Endodermal cell (in vitro differentiated cells): ENCODE results near the gene HBP1. TPM values are rescaled to one million over a fixed set of nuclear protein-coding genes. Genes with fewer than 3 reads are reported as not detected.

ENCODE experiments used
- DNase-seq: peaks from one replicate; pipeline ENCODE4 v3.0.0-alpha.2; 2017
- H3K27ac ChIP-seq: 2 replicates; pipeline ENCODE4 v1.5.1; 2013; ENCODE audit warnings: mild to moderate bottlenecking, low read depth, low read length, moderate library complexity
- H3K27me3 ChIP-seq: 2 replicates; pipeline ENCODE4 v1.6.1; 2013; ENCODE audit warnings: mild to moderate bottlenecking, low read length, moderate library complexity; ENCODE audit not compliant: insufficient read depth, control insufficient read depth, poor library complexity, severe bottlenecking
- H3K36me3 ChIP-seq: 2 replicates; pipeline ENCODE4 v1.7.0; 2013; ENCODE audit warnings: mild to moderate bottlenecking, low read length, moderate library complexity; ENCODE audit not compliant: control insufficient read depth, insufficient read depth
- H3K4me1 ChIP-seq: one replicate; pipeline ENCODE4 v1.7.0; 2013; ENCODE audit warnings: low read length; ENCODE audit not compliant: control insufficient read depth, insufficient read depth
- H3K4me3 ChIP-seq: 2 replicates; pipeline ENCODE4 v1.5.1; 2013; ENCODE audit warnings: mild to moderate bottlenecking, low read length, moderate library complexity
- H3K9ac ChIP-seq: 2 replicates; pipeline ENCODE4 v1.6.1; 2013; ENCODE audit warnings: mild to moderate bottlenecking, low read length, moderate library complexity; ENCODE audit not compliant: poor library complexity, severe bottlenecking; ENCODE audit errors: extremely low read depth
- H3K9me3 ChIP-seq: 2 replicates; pipeline ENCODE4 v1.6.1; 2013; ENCODE audit warnings: mild to moderate bottlenecking, low read length, moderate library complexity; ENCODE audit not compliant: control insufficient read depth
- H3K27ac Mint-ChIP-seq: 2 replicates; pipeline ENCODE4 v1.8.0; 2020; ENCODE audit warnings: mixed read lengths
- H3K27me3 Mint-ChIP-seq: 2 replicates; pipeline ENCODE4 v1.8.0; 2021; ENCODE audit warnings: mild to moderate bottlenecking, mixed read lengths; ENCODE audit not compliant: insufficient read depth
- H3K36me3 Mint-ChIP-seq: 2 replicates; pipeline ENCODE4 v1.8.0; 2020; ENCODE audit warnings: low read depth, mixed read lengths
- H3K4me1 Mint-ChIP-seq: 2 replicates; pipeline ENCODE4 v1.8.0; 2020; ENCODE audit warnings: mixed read lengths
- H3K4me3 Mint-ChIP-seq: 2 replicates; pipeline ENCODE4 v1.8.0; 2020; ENCODE audit warnings: mild to moderate bottlenecking, moderate library complexity, mixed read lengths
- H3K9me3 Mint-ChIP-seq: 2 replicates; pipeline ENCODE4 v1.8.0; 2020; ENCODE audit warnings: mild to moderate bottlenecking, mixed read lengths
- WGBS, 2 experiments: methylation state at CpG; one replicate each; pipeline versions ENCODE4 v1.1.5 to v1.1.7; 2013; ENCODE audit warnings: missing lambda C conversion rate in 2 of 2, mixed read lengths in 1 of 2; ENCODE audit not compliant: insufficient coverage in 1 of 2, insufficient read length in 1 of 2; 5-methylcytosine and 5-hydroxymethylcytosine counted together
- total RNA-seq, 2 donors: library from RNA; stranded (reverse); fragmentation: NEBNext Ultra II Directional in 1 of 2; extraction: Animal tissue kit (Norgen Biotek cat#: 25700) in 1 of 2; gene quantifications; 2 replicates in 1 of 2; 3 replicates in 1 of 2; pipeline ENCODE4 v1.2.1, GENCODE V29; 2021
- TF ChIP-seq, protein P1 (sequence below): fragments of 200-600 bp; sonication (generic); conservative IDR thresholded peaks from 2 replicates; pipeline ENCODE4 v1.5.0; 2021; ENCODE audit warnings: antibody characterized with exemption, mild to moderate bottlenecking

The HBP1 gene
- total RNA-seq, 2 donors from 2014 or later: 39.3 to 51.0 TPM

DNA sequence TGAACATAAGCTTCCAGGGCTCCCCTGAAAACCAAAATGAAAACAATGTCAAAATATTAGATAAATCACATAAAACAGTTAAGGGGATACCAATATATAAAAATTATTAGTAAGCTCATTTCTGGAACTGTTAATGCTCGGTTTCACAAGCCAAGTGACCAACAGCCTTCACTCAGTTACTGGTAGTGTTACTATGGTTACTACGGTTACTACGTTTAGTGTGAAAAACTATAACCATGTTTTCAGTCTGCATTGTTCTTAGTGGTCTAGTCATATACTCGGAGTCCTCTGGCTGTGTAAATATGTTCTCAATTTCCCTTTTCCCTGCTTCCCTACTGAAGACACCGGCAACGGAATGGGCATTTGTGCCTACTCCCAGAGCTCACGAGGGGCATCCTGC lies 34.8 kb downstream of the HBP1 start:
- Histone ChIP-seq H3K27ac (no peak overlapping the region), H3K4me1 (peaks cover 3% of the 10 kb centered on the region), H3K4me3 (no peak overlapping the region), H3K36me3 (peaks cover 72% of the 10 kb centered on the region), H3K9ac (no peak overlapping the region), H3K9me3 (no peaks in the 10 kb centered on the region), H3K27me3 (no peaks in the 10 kb centered on the region)
- no peak for DNase-seq
- Mint-ChIP-seq H3K4me1 (peaks cover 6% of the 10 kb centered on the region), H3K9me3 (no peaks in the 10 kb centered on the region), H3K27ac (no peak overlapping the region), H3K27me3 (no peaks in the 10 kb centered on the region), H3K36me3 (peaks cover 42% of the 10 kb centered on the region), H3K4me3 (no peak overlapping the region)
- TF ChIP-seq, protein P1, sequence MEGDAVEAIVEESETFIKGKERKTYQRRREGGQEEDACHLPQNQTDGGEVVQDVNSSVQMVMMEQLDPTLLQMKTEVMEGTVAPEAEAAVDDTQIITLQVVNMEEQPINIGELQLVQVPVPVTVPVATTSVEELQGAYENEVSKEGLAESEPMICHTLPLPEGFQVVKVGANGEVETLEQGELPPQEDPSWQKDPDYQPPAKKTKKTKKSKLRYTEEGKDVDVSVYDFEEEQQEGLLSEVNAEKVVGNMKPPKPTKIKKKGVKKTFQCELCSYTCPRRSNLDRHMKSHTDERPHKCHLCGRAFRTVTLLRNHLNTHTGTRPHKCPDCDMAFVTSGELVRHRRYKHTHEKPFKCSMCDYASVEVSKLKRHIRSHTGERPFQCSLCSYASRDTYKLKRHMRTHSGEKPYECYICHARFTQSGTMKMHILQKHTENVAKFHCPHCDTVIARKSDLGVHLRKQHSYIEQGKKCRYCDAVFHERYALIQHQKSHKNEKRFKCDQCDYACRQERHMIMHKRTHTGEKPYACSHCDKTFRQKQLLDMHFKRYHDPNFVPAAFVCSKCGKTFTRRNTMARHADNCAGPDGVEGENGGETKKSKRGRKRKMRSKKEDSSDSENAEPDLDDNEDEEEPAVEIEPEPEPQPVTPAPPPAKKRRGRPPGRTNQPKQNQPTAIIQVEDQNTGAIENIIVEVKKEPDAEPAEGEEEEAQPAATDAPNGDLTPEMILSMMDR: no peak
- WGBS, 2 experiments: 95 to 100% methylated on average over 7 of the region's 7 CpGs

DNA sequence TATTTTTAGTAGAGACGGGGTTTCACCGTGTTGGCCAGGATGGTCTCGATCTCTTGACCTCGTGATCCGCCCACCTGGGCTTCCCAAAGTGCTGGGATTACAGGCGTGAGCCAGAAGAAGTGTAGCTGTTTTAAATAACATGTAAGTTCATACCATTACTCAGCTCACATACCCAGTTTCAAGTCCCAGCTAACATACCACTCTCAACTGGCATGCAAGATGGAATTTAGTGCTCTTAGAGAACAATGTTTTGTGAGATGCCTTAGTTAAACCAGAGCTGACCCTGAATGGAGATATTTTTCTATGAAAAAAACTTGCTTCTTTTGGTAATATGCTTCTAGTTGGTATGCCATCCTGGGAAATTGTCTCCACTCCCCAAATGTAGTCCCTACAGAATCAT lies 37.3 kb downstream of the HBP1 start:
- no peaks in the 10 kb centered on the region for H3K27me3 Mint-ChIP-seq
- no peak overlapping the region for H3K4me3 ChIP-seq
- no peak overlapping the region for H3K9ac ChIP-seq
- peaks cover 3% of the 10 kb centered on the region for H3K4me1 ChIP-seq
- no peaks in the 10 kb centered on the region for H3K9me3 Mint-ChIP-seq
- peaks cover 6% of the 10 kb centered on the region for H3K4me1 Mint-ChIP-seq
- H3K9me3 ChIP-seq: no peaks in the 10 kb centered on the region
- H3K27me3 ChIP-seq: no peaks in the 10 kb centered on the region
- no peak overlapping the region for H3K27ac ChIP-seq
- H3K36me3 ChIP-seq: peaks cover 56% of the 10 kb centered on the region
- WGBS, 2 experiments: 99 to 100% methylated on average over 3 to 6 of the region's 6 CpGs
- no peak overlapping the region for H3K27ac Mint-ChIP-seq
- H3K36me3 Mint-ChIP-seq: peaks cover 38% of the 10 kb centered on the region
- DNase-seq: no peak
- H3K4me3 Mint-ChIP-seq: no peak overlapping the region
- TF ChIP-seq, protein P1: no peak

DNA sequence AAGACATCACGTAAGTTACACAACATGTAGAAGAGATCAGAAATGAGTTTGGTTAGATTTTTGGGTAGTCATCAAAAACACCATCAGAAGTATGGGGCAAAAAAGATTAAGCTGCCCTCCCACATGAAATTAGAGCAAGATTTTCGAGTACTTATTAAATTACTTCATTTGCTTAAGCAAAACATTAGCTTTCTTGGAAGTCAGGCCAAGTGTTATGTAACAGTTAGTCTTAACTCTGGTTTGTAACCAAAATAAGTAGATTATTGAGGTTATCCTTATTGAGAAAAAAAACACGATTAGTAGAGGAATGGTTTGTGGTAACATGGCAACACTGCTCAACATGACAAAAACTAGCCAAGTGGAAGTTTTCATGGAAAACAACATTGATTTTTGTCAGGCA lies 37.9 kb downstream of the HBP1 start:
- Mint-ChIP-seq H3K36me3 (peaks cover 34% of the 10 kb centered on the region), H3K27me3 (no peaks in the 10 kb centered on the region), H3K27ac (no peak overlapping the region), H3K4me3 (no peak overlapping the region), H3K9me3 (no peaks in the 10 kb centered on the region), H3K4me1 (peaks cover 6% of the 10 kb centered on the region)
- peaks cover 3% of the 10 kb centered on the region for H3K4me1 ChIP-seq
- H3K27ac ChIP-seq: no peak overlapping the region
- peaks cover 50% of the 10 kb centered on the region for H3K36me3 ChIP-seq
- DNase-seq: no peak
- WGBS, 2 experiments: 95 to 100% methylated on average over 2 to 3 of the region's 3 CpGs
- no peak overlapping the region for H3K4me3 ChIP-seq
- no peaks in the 10 kb centered on the region for H3K9me3 ChIP-seq
- no peaks in the 10 kb centered on the region for H3K27me3 ChIP-seq
- TF ChIP-seq, protein P1: no peak
- no peak overlapping the region for H3K9ac ChIP-seq
